Vagina (tissue), 2 donors: Measurements from ENCODE around the gene VAV1. TPM values are rescaled to one million over a fixed set of nuclear protein-coding genes. Genes with fewer than 3 reads are reported as not detected.

Experiments used
- DNase-seq, 2 donors: peaks; one replicate each; pipeline ENCODE4 v3.0.0-alpha.2; 2017; ENCODE audit errors: extremely low spot score in 2 of 2
- H3K27ac ChIP-seq: fragments of 200-600 bp; sonication (generic); one replicate; pipeline ENCODE4 v1.5.1; 2019
- H3K27me3 ChIP-seq: fragments of 200-600 bp; sonication (generic); one replicate; pipeline ENCODE4 v1.5.1; 2019
- H3K36me3 ChIP-seq, 2 donors: fragments of 200-600 bp; sonication (generic); one replicate each; pipeline ENCODE4 v1.5.1; 2017 to 2019
- H3K4me1 ChIP-seq: fragments of 200-600 bp; sonication (generic); one replicate; pipeline ENCODE4 v1.5.1; 2019
- H3K4me3 ChIP-seq, 2 donors: fragments of 200-600 bp; sonication (generic); 1 replicate in 1 of 2; 2 replicates in 1 of 2; pipeline ENCODE4 v1.5.1; 2016 to 2019
- H3K9me3 ChIP-seq: fragments of 200-600 bp; sonication (generic); one replicate; pipeline ENCODE4 v1.5.1; 2019
- POLR2A ChIP-seq, 2 donors: fragments of 450-650 bp; IDR thresholded peaks; one replicate each; pipeline ENCODE4 v1.6.1; 2017; ENCODE audit warnings: antibody characterized with exemption in 2 of 2, mild to moderate bottlenecking in 2 of 2, moderate library complexity in 2 of 2
- POLR2AphosphoS5 ChIP-seq, 2 donors: sonication (generic); formaldehyde crosslinking; IDR thresholded peaks; one replicate each; pipeline ENCODE4 v1.9.0; 2017; ENCODE audit warnings: antibody characterized with exemption in 2 of 2, mild to moderate bottlenecking in 2 of 2, low read depth in 1 of 2; ENCODE audit not compliant: insufficient read depth in 1 of 2
- intact Hi-C: fragments of 100-400 bp; cut with DNase I; formaldehyde crosslinking; loops from one replicate; pipeline ENCODE4 v1.15.1; 2023
- total RNA-seq: library from RNA; depleted of rRNA; stranded (reverse); fragments of >200 nt; gene quantifications from one replicate; pipeline ENCODE4 v1.2.3, GENCODE V29; 2016
- TF ChIP-seq, protein P1 (sequence below), 3 experiments: fragments of 450-650 bp in 2 of 3; fragments of 200-600 bp in 1 of 3; sonication (generic) in 1 of 3; IDR thresholded peaks; one replicate each; pipeline ENCODE4 v1.5.1; 2017 to 2019; ENCODE audit warnings: antibody characterized with exemption in 3 of 3, mild to moderate bottlenecking in 2 of 3, moderate library complexity in 2 of 3

Gene VAV1
- total RNA-seq, 1 donor from 2014 or later, result 5.9 TPM

DNA sequence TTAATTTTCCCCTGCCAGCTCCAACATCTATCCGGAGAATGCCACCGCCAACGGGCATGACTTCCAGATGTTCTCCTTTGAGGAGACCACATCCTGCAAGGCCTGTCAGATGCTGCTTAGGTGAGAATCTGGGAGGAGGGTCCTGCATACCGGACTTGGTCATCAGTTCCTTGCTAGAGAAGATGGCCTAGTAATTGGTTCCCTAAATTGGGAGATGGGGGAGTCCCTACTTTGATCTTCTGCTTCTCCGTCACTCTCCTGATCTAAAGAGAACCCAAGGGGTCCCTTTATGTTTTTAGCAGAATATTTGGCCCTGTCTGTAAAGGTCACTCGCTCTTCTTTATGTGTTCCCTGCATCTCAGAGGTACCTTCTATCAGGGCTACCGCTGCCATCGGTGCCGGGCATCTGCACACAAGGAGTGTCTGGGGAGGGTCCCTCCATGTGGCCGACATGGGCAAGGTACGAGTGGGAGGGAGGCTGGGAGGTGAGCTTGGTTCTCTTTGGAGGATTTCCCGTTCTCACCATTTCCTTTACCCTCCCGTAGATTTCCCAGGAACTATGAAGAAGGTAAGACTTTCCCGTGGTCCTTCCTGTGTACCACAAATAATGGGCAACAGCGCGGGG lies 60.8 kb downstream of the VAV1 start:
- TF ChIP-seq, protein P1, sequence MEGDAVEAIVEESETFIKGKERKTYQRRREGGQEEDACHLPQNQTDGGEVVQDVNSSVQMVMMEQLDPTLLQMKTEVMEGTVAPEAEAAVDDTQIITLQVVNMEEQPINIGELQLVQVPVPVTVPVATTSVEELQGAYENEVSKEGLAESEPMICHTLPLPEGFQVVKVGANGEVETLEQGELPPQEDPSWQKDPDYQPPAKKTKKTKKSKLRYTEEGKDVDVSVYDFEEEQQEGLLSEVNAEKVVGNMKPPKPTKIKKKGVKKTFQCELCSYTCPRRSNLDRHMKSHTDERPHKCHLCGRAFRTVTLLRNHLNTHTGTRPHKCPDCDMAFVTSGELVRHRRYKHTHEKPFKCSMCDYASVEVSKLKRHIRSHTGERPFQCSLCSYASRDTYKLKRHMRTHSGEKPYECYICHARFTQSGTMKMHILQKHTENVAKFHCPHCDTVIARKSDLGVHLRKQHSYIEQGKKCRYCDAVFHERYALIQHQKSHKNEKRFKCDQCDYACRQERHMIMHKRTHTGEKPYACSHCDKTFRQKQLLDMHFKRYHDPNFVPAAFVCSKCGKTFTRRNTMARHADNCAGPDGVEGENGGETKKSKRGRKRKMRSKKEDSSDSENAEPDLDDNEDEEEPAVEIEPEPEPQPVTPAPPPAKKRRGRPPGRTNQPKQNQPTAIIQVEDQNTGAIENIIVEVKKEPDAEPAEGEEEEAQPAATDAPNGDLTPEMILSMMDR (IDR thresholded peaks at IDR 0.05), result no peak
- no peak for TF ChIP-seq POLR2AphosphoS5 (IDR thresholded peaks at IDR 0.05; ENCODE audit: insufficient read depth in 1 of 2, low read depth in 1 of 2)
- TF ChIP-seq POLR2A (IDR thresholded peaks at IDR 0.05), result no peak
- Histone ChIP-seq H3K27ac (no peak overlapping the region), H3K27me3 (no peaks in the 10 kb centered on the region), H3K36me3 (no peaks in the 10 kb centered on the region), H3K9me3 (no peaks in the 10 kb centered on the region), H3K4me1 (no peaks in the 10 kb centered on the region), H3K4me3 (no peak overlapping the region)
- intact Hi-C loops, result no loop called here
- DNase-seq, result no peak

DNA sequence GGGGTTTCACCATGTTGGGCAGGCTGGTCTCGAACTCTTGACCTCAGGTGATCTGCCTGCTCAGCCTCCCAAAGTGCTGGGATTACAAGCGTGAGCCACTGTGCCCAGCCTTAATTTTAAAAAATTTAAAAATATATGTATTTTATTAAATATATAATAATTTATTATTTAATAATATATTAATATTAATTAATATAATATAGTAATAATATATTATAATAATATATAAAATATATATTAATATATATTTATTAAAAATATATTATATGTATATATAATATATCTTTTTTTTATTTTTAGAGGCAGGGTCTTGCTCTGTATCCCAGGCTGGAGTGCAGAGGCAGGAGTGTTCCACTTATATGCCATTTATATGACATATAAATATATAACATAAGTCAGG lies 61.9 kb downstream of the VAV1 start:
- intact Hi-C loops, result no loop called here

DNA sequence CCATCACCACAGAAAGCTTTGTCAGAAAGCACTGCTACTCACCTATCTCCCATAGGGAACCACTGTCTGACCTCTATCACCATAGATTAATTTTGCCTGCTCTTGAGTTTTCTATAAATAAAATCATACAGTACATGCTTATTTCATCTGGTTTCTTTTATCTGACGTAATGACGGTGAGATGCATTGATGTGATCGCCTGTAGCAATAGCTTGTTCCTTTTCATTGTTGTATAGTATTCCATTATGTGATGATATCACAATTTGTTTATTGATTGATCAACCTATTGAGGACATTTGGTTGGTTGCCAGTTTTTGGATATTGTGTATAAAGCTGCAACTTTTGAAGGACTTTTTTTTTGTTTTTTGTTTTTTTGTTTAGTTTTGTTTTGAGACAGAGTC lies 63.0 kb downstream of the VAV1 start:
- Histone ChIP-seq H3K4me1 (no peaks in the 10 kb centered on the region), H3K36me3 (no peaks in the 10 kb centered on the region), H3K27ac (no peak overlapping the region), H3K27me3 (no peaks in the 10 kb centered on the region), H3K9me3 (no peaks in the 10 kb centered on the region), H3K4me3 (no peak overlapping the region)
- intact Hi-C loops, result no loop called here
- DNase-seq, result no peak
- TF ChIP-seq POLR2A (IDR thresholded peaks at IDR 0.05), result no peak
- TF ChIP-seq POLR2AphosphoS5 (IDR thresholded peaks at IDR 0.05; ENCODE audit: insufficient read depth in 1 of 2, low read depth in 1 of 2), result no peak
- TF ChIP-seq, protein P1 (IDR thresholded peaks at IDR 0.05), result no peak

More for the DNA sequence above, 61.9 kb downstream of the VAV1 start:
- TF ChIP-seq POLR2AphosphoS5 (IDR thresholded peaks at IDR 0.05; ENCODE audit: insufficient read depth in 1 of 2, low read depth in 1 of 2) (no peak), POLR2A (IDR thresholded peaks at IDR 0.05) (no peak)
- TF ChIP-seq, protein P1 (IDR thresholded peaks at IDR 0.05), result no peak
- H3K27me3 ChIP-seq, result no peaks in the 10 kb centered on the region
- no peaks in the 10 kb centered on the region for H3K4me1 ChIP-seq
- H3K36me3 ChIP-seq, result no peaks in the 10 kb centered on the region
- DNase-seq, result no peak
- H3K9me3 ChIP-seq, result no peaks in the 10 kb centered on the region
- no peak overlapping the region for H3K27ac ChIP-seq
- no peak overlapping the region for H3K4me3 ChIP-seq

DNA sequence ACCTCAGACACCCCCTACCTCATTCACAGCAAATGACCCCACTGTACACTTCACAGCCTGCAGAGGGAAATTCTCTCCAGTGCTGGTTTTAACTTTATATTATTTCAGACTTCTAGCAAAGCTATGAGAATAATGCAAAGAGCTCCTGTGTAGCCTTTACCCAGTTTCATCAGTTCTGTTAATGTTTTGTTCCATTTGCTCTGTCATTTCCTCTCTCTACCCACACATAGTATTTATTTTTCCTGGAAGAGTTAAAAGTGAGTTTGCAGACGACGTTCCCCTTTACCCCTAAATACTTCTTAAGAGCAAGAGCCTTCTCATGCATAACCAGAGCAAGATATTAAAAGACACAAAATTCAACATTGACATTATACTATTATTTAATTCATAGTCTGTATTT lies 65.0 kb downstream of the VAV1 start:
- Histone ChIP-seq H3K4me1 (no peaks in the 10 kb centered on the region), H3K27me3 (no peaks in the 10 kb centered on the region), H3K36me3 (no peaks in the 10 kb centered on the region), H3K27ac (no peak overlapping the region), H3K4me3 (no peak overlapping the region), H3K9me3 (no peaks in the 10 kb centered on the region)
- intact Hi-C loops, result no loop called here
- TF ChIP-seq POLR2A (IDR thresholded peaks at IDR 0.05), result no peak
- TF ChIP-seq POLR2AphosphoS5 (IDR thresholded peaks at IDR 0.05; ENCODE audit: insufficient read depth in 1 of 2, low read depth in 1 of 2), result no peak
- TF ChIP-seq, protein P1 (IDR thresholded peaks at IDR 0.05), result no peak
- DNase-seq, result no peak

DNA sequence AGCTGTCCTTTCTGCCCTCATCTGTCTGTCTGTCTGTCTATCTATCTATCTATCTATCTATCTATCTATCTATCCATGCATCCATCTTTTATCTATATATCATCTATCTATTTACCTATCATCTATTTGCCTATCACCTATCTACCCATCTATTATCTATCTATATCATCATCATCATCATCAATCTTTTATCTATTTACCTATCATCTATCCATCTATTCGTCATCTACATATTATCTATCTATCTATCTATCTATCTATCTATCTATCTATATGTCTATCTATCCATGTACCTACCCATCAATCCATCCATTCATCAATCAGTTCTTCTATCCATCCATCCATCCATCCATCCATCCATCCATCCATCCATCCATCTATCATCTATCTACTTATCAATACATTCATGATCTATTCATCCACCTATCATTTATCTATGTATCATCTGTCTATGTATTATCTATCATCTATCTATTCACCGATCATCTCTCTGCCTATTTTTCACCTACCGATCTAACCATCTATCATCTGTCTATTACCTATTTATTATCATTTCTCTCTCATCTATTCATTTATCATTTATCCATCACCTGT lies 65.7 kb downstream of the VAV1 start:
- no peak for DNase-seq
- Histone ChIP-seq H3K4me3 (no peak overlapping the region), H3K27me3 (no peaks in the 10 kb centered on the region), H3K27ac (no peak overlapping the region), H3K4me1 (no peaks in the 10 kb centered on the region), H3K9me3 (no peaks in the 10 kb centered on the region), H3K36me3 (no peaks in the 10 kb centered on the region)
- intact Hi-C loops, result no loop called here
- TF ChIP-seq POLR2A (IDR thresholded peaks at IDR 0.05), result no peak
- TF ChIP-seq POLR2AphosphoS5 (IDR thresholded peaks at IDR 0.05; ENCODE audit: insufficient read depth in 1 of 2, low read depth in 1 of 2), result no peak
- TF ChIP-seq, protein P1 (IDR thresholded peaks at IDR 0.05), result no peak
